SK-N-SH (cell line): Measurements from ENCODE around the gene SMC1B. TPM values are rescaled to one million over a fixed set of nuclear protein-coding genes. Genes with fewer than 3 reads are reported as not detected.

Source experiments
- CTCF ChIA-PET: fragments of 300-600, 350-600 bp; formaldehyde crosslinking; extraction: SDS; loops from one replicate; lab custom pipeline; 2021; lab: Yijun Ruan, JAX
- POLR2A ChIA-PET: fragments of 350-600 bp; sonication (Branson Sonifier 250); formaldehyde crosslinking; extraction: SDS; loops from one replicate; lab custom pipeline; 2020; ENCODE audit warnings: antibody characterized with exemption, inconsistent platforms; lab: Yijun Ruan, JAX
- DNase-seq: peaks from one replicate; pipeline ENCODE4 v3.0.0; 2012
- H2AFZ ChIP-seq: fragments of 200-600 bp; sonication (generic); 2 replicates; pipeline ENCODE4 v1.8.1; 2016; ENCODE audit warnings: antibody characterized with exemption, mild to moderate bottlenecking, low read depth
- H3F3A ChIP-seq: fragments of 200-600 bp; sonication (generic); replicated peaks from 2 replicates; pipeline ENCODE3; 2016; ENCODE audit warnings: antibody characterized with exemption, mild to moderate bottlenecking; ENCODE audit not compliant: insufficient read depth
- H3K27ac ChIP-seq, 2 experiments: fragments of 200-500 bp in 1 of 2; fragments of 200-600 bp in 1 of 2; sonication (Bioruptor generic) in 1 of 2; sonication (generic), shearing (Covaris generic) in 1 of 2; 2 replicates each; pipeline versions ENCODE4 v1.5.1 to v1.6.1; 2014 to 2016; ENCODE audit warnings: low read depth in 2 of 2, inconsistent platforms in 1 of 2, low read length in 1 of 2, mild to moderate bottlenecking in 1 of 2, mixed read lengths in 1 of 2
- H3K27me3 ChIP-seq: fragments of 200-600 bp; sonication (generic), shearing (Covaris generic); 2 replicates; pipeline ENCODE4 v1.6.1; 2016; ENCODE audit warnings: mixed run types; ENCODE audit not compliant: insufficient read depth
- H3K36me3 ChIP-seq, 2 experiments: fragments of 200-500 bp in 1 of 2; fragments of 200-600 bp in 1 of 2; sonication (Bioruptor generic) in 1 of 2; sonication (generic) in 1 of 2; replicated peaks in 1 of 2; 2 replicates each; pipeline versions ENCODE3 to v1.5.1; 2014 to 2016; ENCODE audit warnings: low read length in 1 of 2, mild to moderate bottlenecking in 1 of 2; ENCODE audit not compliant: insufficient read depth in 2 of 2, control insufficient read depth in 1 of 2
- H3K4me1 ChIP-seq, 2 experiments: fragments of 200-500 bp in 1 of 2; fragments of 200-600 bp in 1 of 2; sonication (Bioruptor generic) in 1 of 2; sonication (generic), shearing (Covaris generic) in 1 of 2; 2 replicates each; pipeline versions ENCODE4 v1.5.1 to v1.6.1; 2014 to 2016; ENCODE audit warnings: low read depth in 1 of 2, low read length in 1 of 2, mixed run types in 1 of 2; ENCODE audit not compliant: insufficient read depth in 2 of 2, control insufficient read depth in 1 of 2
- H3K4me2 ChIP-seq: fragments of 200-600 bp; sonication (generic), shearing (Covaris generic); 2 replicates; pipeline ENCODE4 v1.6.1; 2017; ENCODE audit warnings: mixed run types
- H3K4me3 ChIP-seq, 2 experiments: fragments of 200-500 bp in 1 of 2; fragments of 200-600 bp in 1 of 2; sonication (Bioruptor generic) in 1 of 2; sonication (generic), shearing (Covaris generic) in 1 of 2; 2 replicates each; pipeline versions ENCODE4 v1.5.1 to v1.8.1; 2014 to 2016; ENCODE audit warnings: low read depth in 2 of 2, inconsistent platforms in 1 of 2, low read length in 1 of 2, mild to moderate bottlenecking in 1 of 2, mixed read lengths in 1 of 2, moderate library complexity in 1 of 2
- H3K79me2 ChIP-seq: fragments of 200-600 bp; sonication (generic); 2 replicates; pipeline ENCODE4 v1.8.1; 2017; ENCODE audit warnings: mild to moderate bottlenecking; ENCODE audit not compliant: insufficient read depth
- H3K9ac ChIP-seq: fragments of 200-600 bp; sonication (generic); 2 replicates; pipeline ENCODE4 v1.6.1; 2017; ENCODE audit warnings: mixed run types
- H3K9me2 ChIP-seq: fragments of 200-600 bp; sonication (generic); 2 replicates; pipeline ENCODE4 v1.6.1; 2017; ENCODE audit warnings: mixed run types
- H3K9me3 ChIP-seq: fragments of 200-600 bp; sonication (generic); 2 replicates; pipeline ENCODE4 v1.6.1; 2017; ENCODE audit warnings: mixed run types, mild to moderate bottlenecking, moderate library complexity
- H4K20me1 ChIP-seq: fragments of 200-600 bp; sonication (generic); 2 replicates; pipeline ENCODE4 v1.6.1; 2017; ENCODE audit warnings: mild to moderate bottlenecking, mixed run types; ENCODE audit not compliant: insufficient read depth
- EP300 ChIP-seq, 2 experiments: IDR thresholded peaks; 2 replicates each; pipeline versions ENCODE4 v1.4.0 to v1.6.1; 2012; ENCODE audit warnings: borderline replicate concordance in 1 of 2, low read depth in 1 of 2, low read length in 1 of 2
- FOSL2 ChIP-seq: IDR thresholded peaks from 2 replicates; pipeline ENCODE4 v1.4.0; 2012; ENCODE audit warnings: low read depth, mild to moderate bottlenecking, moderate library complexity, borderline replicate concordance
- FOXJ3 ChIP-seq: sonication (generic); formaldehyde crosslinking; IDR thresholded peaks from 2 replicates; pipeline ENCODE4 v1.5.1; 2020; ENCODE audit warnings: mild to moderate bottlenecking, missing genetic modification reagents
- FOXM1 ChIP-seq: IDR thresholded peaks from 2 replicates; pipeline ENCODE4 v1.4.0; 2012; ENCODE audit warnings: low read depth, mild to moderate bottlenecking
- GABPA ChIP-seq: IDR thresholded peaks from 2 replicates; pipeline ENCODE4 v1.4.0; 2012; ENCODE audit warnings: low read depth, mild to moderate bottlenecking
- GATA2 ChIP-seq: sonication (generic); formaldehyde crosslinking; IDR thresholded peaks from 2 replicates; pipeline ENCODE4 v1.5.0; 2020; ENCODE audit warnings: mild to moderate bottlenecking, missing genetic modification reagents
- MAX ChIP-seq: IDR thresholded peaks from 2 replicates; pipeline ENCODE4 v1.4.0; 2012; ENCODE audit warnings: low read depth
- MEF2A ChIP-seq: IDR thresholded peaks from 2 replicates; pipeline ENCODE4 v1.4.0; 2012; ENCODE audit warnings: low read depth, borderline replicate concordance
- MXI1 ChIP-seq: IDR thresholded peaks from 2 replicates; pipeline ENCODE4 v1.6.1; 2012; ENCODE audit warnings: mild to moderate bottlenecking, low read depth, low read length, improper control_type of control experiment
- NFIC ChIP-seq: IDR thresholded peaks from 2 replicates; pipeline ENCODE4 v1.4.0; 2012; ENCODE audit warnings: borderline replicate concordance
- NRF1 ChIP-seq: IDR thresholded peaks from 2 replicates; pipeline ENCODE4 v1.6.1; 2012; ENCODE audit warnings: low read depth, mild to moderate bottlenecking, low read length
- PBX3 ChIP-seq: IDR thresholded peaks from 2 replicates; pipeline ENCODE4; 2012
- RAD21 ChIP-seq: IDR thresholded peaks from 2 replicates; pipeline ENCODE4 v1.6.1; 2012; ENCODE audit warnings: mild to moderate bottlenecking, low read length
- RCOR1 ChIP-seq: fragments of 150-350 bp; IDR thresholded peaks from 2 replicates; pipeline ENCODE4 v1.6.1; 2017; ENCODE audit warnings: antibody characterized with exemption, low read length
- REST ChIP-seq: IDR thresholded peaks from 2 replicates; pipeline ENCODE4 v1.6.1; 2012; ENCODE audit warnings: mild to moderate bottlenecking, low read depth, low read length, moderate library complexity
- RFX5 ChIP-seq: IDR thresholded peaks from 2 replicates; pipeline ENCODE4 v1.6.1; 2012; ENCODE audit warnings: mild to moderate bottlenecking, improper control_type of control experiment, low read length
- SMC3 ChIP-seq: IDR thresholded peaks from 2 replicates; pipeline ENCODE4 v1.6.1; 2012; ENCODE audit warnings: low read depth, low read length, improper control_type of control experiment
- TAF1 ChIP-seq: IDR thresholded peaks from 2 replicates; pipeline ENCODE4 v1.6.1; 2012; ENCODE audit warnings: low read depth, mild to moderate bottlenecking, low read length, moderate library complexity, borderline replicate concordance
- TCF12 ChIP-seq: IDR thresholded peaks from 2 replicates; pipeline ENCODE4 v1.4.0; 2012
- TEAD4 ChIP-seq: IDR thresholded peaks from 2 replicates; pipeline ENCODE4 v1.4.0; 2012; ENCODE audit warnings: mild to moderate bottlenecking, borderline replicate concordance; ENCODE audit not compliant: insufficient read depth
- USF1 ChIP-seq: IDR thresholded peaks from 2 replicates; pipeline ENCODE4 v1.4.0; 2012; ENCODE audit warnings: low read depth, borderline replicate concordance
- YY1 ChIP-seq: IDR thresholded peaks from 2 replicates; pipeline ENCODE4 v1.4.0; 2012; ENCODE audit warnings: low read depth, mild to moderate bottlenecking
- WGBS: methylation state at CpG from one replicate; pipeline ENCODE4 v1.1.6; 2017; ENCODE audit warnings: low lambda C conversion rate; 5-methylcytosine and 5-hydroxymethylcytosine counted together
- polyA plus RNA-seq, 3 experiments: library from polyadenylated mRNA; depleted of rRNA; stranded (reverse); fragments of >200 nt; gene quantifications; 2 replicates each; pipeline ENCODE4 v1.2.3, GENCODE V29; 2012

The SMC1B gene
- polyA plus RNA-seq, 1 of the 3 experiments (the other 2 are of a cell fraction) = not detected

GRCh38 chr22:45334528-45334927 lies 78.9 kb downstream of the SMC1B start:
- peaks cover 0 to 18% of the 10 kb centered on the region in 2 experiments; a peak in 2 of 4 replicates for H3K4me1 ChIP-seq
- CTCF ChIA-PET = interaction anchor here (0.9 to 1.1 kb wide), 2 partner anchors 15 to 88 kb away, joined by 4 read pairs; no protein-coding TSS in a partner anchor
- TF ChIP-seq MAX = no peak
- no peak for TF ChIP-seq TCF12
- no peak for TF ChIP-seq REST
- TF ChIP-seq RAD21 = no peak
- no peak for TF ChIP-seq NFIC
- no peak for TF ChIP-seq EP300 (IDR thresholded peaks at IDR 0.05; ENCODE audit: borderline replicate concordance in 1 of 2, low read depth in 1 of 2, low read length in 1 of 2)
- POLR2A ChIA-PET = no interaction called here
- H4K20me1 ChIP-seq = no peaks in the 10 kb centered on the region
- H3K27ac ChIP-seq = no peak overlapping the region
- H3K79me2 ChIP-seq = no peaks in the 10 kb centered on the region
- no peak for DNase-seq
- H3K4me3 ChIP-seq = no peak overlapping the region
- no peak overlapping the region for H2AFZ ChIP-seq
- H3K27me3 ChIP-seq = no peaks in the 10 kb centered on the region
- H3K36me3 ChIP-seq = peaks cover 0 to 59% of the 10 kb centered on the region in 2 experiments
- WGBS = 92% methylated on average over 3 of the region's 9 CpGs
- H3K9me3 ChIP-seq = no peaks in the 10 kb centered on the region
- no peak overlapping the region for H3K4me2 ChIP-seq
- H3K9ac ChIP-seq = no peak overlapping the region
- no peaks in the 10 kb centered on the region for H3K9me2 ChIP-seq
- peaks cover 3% of the 10 kb centered on the region for H3F3A ChIP-seq

GRCh38 chr22:45334068-45334467 lies 79.3 kb downstream of the SMC1B start:
- Histone ChIP-seq H3K4me3 (no peak overlapping the region), H3K36me3 (peaks cover 0 to 58% of the 10 kb centered on the region in 2 experiments), H3K79me2 (no peaks in the 10 kb centered on the region), H3K9ac (no peak overlapping the region), H3F3A (peaks cover 4% of the 10 kb centered on the region), H3K27ac (no peak overlapping the region), H4K20me1 (no peaks in the 10 kb centered on the region), H3K9me3 (no peaks in the 10 kb centered on the region), H3K4me1 (peaks cover 0 to 21% of the 10 kb centered on the region in 2 experiments; a peak in 2 of 4 replicates), H2AFZ (no peak overlapping the region), H3K9me2 (no peaks in the 10 kb centered on the region), H3K4me2 (no peak overlapping the region), H3K27me3 (no peaks in the 10 kb centered on the region)
- no peak for TF ChIP-seq TAF1
- no peak for TF ChIP-seq USF1
- TF ChIP-seq PBX3 = no peak
- no peak for TF ChIP-seq TCF12
- no peak for TF ChIP-seq FOXJ3 (CRISPR knock-in tag)
- TF ChIP-seq GATA2 (CRISPR knock-in tag) = no peak
- TF ChIP-seq FOXM1 = no peak
- TF ChIP-seq TEAD4 = no peak
- TF ChIP-seq SMC3 = no peak
- TF ChIP-seq RCOR1 = no peak
- no peak for TF ChIP-seq MXI1
- TF ChIP-seq MEF2A = no peak
- TF ChIP-seq YY1 = no peak
- no peak for TF ChIP-seq NRF1
- TF ChIP-seq FOSL2 = no peak
- no peak for TF ChIP-seq NFIC
- no peak for TF ChIP-seq GABPA
- no peak for TF ChIP-seq RFX5
- CTCF ChIA-PET = no interaction called here
- POLR2A ChIA-PET = no interaction called here
- WGBS = 81% methylated on average over 5 of the region's 5 CpGs
- DNase-seq = no peak
